Hypothalamus (tissue), 51 donors: ENCODE data around the gene ISL1.

Source experiments
- DNase-seq, 51 donors: peaks; one replicate each; lab custom pipeline; 2025; lab: John Stamatoyannopoulos, UW

The ISL1 gene

GRCh38 chr5:51386916-51387883, 4.0 kb downstream of the ISL1 start:
- peak in 1 of 51 donors; percentile 32 for DNase-seq

- DNase-seq: no peak
These were observed 4.6 kb downstream of the ISL1 start for GRCh38 chr5:51387884-51388275.

- DNase-seq: no peak
These were observed 5.4 kb downstream of the ISL1 start for GRCh38 chr5:51388488-51389287.

DNA sequence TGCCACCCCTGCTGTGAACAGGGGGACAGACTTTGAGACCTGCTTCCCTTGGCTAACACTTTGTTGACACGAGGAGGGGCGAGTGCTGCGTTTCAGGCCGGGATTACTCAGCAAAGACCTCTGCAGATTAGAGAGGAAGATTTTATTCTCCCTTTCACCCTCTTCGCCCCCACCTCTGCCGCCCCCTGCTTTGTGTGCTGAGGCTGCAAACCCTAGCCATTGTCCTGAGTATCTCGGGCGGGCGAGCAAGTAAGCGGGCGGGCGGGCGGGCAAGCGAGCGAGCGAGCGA, 6.0 kb downstream of the ISL1 start:
- DNase-seq: no peak

DNA sequence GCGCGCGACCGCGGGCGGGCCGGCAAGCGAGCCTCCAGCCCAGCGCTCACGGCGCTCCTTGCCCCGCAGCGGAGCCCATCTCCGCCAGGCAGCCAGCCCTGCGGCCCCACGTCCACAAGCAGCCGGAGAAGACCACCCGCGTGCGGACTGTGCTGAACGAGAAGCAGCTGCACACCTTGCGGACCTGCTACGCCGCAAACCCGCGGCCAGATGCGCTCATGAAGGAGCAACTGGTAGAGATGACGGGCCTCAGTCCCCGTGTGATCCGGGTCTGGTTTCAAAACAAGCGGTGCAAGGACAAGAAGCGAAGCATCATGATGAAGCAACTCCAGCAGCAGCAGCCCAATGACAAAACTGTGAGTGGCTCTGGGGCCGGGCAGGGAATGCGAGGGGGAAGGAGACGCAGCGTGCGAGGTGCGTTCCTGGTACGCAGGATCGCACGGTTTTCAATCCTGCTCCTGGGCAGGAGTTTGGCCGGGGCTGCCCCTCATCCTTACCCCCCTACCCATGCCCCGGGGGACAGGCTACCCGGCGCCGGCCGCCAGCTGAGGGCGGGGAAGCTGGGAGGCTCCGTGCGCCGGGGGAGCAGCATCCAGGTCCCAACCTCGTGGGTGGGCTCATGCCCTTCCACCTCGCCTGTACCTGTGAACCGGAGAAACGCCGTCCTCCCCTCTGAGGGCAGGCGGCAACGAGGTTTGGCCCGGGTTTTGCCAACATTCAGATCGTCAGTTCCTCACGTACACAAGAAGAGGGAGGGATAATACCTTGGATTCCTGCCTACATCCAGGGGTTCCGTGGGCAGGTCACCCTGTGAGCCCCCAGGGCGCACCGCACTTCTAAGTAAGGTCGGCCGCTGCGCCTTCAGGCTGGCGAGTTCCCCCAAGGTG, 6.6 kb downstream of the ISL1 start:
- no peak for DNase-seq

GRCh38 chr5:51391175-51391574, 7.9 kb downstream of the ISL1 start:
- DNase-seq: no peak

GRCh38 chr5:51392689-51393199, 9.5 kb downstream of the ISL1 start:
- no peak for DNase-seq

- DNase-seq: no peak
These were observed 11.4 kb downstream of the ISL1 start for GRCh38 chr5:51394609-51395008.

DNA sequence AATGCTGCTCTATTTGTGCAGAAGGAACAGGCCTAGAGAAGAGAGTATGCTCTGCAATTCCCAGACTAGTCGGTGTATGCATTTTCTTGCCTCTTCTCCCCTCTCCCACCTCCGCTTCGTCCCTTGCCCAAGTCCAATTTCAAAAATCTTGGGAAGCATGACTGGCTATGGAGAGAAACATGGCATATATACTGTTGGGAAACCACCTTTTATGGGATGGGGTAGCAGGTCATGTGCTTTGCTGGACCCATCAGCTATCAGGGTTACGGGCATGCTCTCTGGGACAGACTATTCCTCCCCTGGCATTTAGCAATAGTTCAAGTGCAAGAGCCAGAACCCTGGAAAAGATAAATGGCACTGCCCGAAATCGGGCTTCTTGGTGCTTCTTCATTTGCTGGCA, 12.0 kb downstream of the ISL1 start:
- DNase-seq: no peak

- DNase-seq: no peak
These were observed 12.6 kb downstream of the ISL1 start for GRCh38 chr5:51395666-51396356.

- no peak for DNase-seq
These were observed 13.5 kb downstream of the ISL1 start for GRCh38 chr5:51396797-51397196.

GRCh38 chr5:51397996-51398395, 14.7 kb downstream of the ISL1 start:
- DNase-seq: no peak

GRCh38 chr5:51398875-51399642, 15.8 kb downstream of the ISL1 start:
- no peak for DNase-seq

- no peak for DNase-seq
These were observed 16.4 kb downstream of the ISL1 start for GRCh38 chr5:51399643-51400006.

GRCh38 chr5:51404255-51404654, 21.0 kb downstream of the ISL1 start:
- DNase-seq: no peak

DNA sequence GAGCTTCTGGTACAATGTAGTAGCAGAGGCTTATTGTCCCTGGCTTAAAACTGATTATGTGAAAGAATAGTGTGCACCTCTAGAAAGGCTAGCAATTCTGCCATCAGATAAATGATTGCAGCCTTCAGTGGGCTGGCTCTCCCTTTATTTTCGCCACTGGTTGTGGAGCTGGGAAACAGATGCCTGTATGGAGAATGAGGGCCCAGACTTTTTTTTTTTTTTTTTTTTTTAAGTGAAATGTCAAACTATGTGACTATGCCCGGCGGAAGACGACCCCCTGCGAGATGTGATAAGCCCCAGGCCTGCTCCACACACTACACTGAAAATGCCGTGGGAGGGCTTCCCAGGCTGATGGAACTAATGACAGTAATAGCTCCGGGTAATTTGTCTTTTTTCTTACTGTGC, 28.7 kb downstream of the ISL1 start:
- DNase-seq: no peak

- DNase-seq: no peak
These were observed 31.3 kb downstream of the ISL1 start for GRCh38 chr5:51414516-51414915.

GRCh38 chr5:51416149-51416548, 32.9 kb downstream of the ISL1 start:
- no peak for DNase-seq

GRCh38 chr5:51433052-51433710, 49.9 kb downstream of the ISL1 start:
- DNase-seq: no peak
